Germinal center (tissue), 1 donor: Measurements from ENCODE around the gene TMEM63B.
"Not testable (repeated sequence)": the region's sequence is repeated elsewhere in the genome, so short reads cannot be mapped to it uniquely, and the experiment has no call there.

Experiments used
- DNase-seq: peaks from one replicate; pipeline ENCODE4 v3.0.0; 2012; ENCODE audit warnings: mixed read lengths, low spot score

Gene TMEM63B

DNA sequence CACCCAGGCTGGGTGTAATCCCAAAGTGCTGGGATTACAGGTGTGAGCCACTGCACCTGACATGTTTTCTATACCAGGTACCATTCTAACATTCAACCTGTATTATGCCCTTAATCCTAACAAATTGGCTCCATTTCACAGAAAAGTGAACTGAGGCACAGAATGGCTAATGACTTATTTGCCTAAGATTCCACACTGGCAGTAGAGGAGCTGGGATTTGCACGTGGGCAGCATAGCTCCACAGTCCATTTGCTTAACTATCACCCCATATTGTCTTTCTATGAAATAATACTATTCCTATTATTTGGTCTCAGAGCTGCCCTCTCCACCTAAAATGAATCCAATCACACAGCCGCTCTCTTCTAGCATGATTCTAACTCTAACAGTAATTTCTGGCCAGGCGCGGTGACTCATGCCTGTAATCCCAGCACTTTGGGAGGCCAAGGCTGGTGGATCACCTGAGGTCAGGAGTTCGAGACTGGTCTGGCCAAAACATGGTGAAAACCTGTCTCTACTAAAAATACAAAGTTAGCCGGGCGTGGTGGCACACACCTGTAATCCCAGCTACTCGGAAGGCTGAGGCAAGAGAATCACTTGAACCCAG, 66.1 kb downstream of the TMEM63B start:
- DNase-seq = no peak

DNA sequence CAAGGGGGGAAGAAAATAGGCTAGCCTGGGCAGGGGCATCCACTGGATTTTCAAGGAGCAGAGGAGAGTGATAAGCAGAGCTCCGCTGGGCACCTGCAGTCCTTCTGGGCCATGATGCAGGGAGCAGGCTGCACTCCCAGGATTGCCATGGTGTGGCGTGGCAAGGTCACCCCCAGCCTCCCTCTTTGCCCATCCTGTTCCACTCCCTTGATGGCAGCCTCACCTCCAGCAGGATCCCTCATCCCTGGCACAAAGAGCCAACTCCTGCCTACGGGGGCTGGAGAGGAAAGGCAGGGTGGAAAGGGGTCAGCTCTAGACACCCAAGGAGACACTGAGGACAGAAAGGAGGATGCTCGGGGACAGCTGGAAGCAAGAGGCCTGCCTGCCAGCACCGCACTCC, 67.0 kb downstream of the TMEM63B start:
- no peak for DNase-seq

DNA sequence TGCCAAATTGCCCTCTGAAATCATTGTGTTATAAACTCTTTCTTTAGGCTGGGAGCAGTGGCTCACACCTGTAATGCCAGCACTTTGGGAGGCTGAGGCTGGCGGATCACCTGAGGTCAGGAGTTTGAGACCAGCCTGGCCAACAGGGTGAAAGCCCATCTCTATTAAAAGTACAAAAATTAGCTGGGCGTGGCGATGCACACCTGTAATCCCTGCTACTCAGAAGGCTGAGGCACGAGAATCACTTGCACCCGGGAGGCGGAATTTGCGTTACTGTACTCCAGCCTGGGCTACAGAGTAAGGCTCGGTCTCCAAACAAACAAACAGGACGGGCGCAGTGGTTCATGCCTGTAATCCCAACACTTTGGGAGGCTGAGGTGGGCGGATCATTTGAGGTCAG, 69.0 kb downstream of the TMEM63B start:
- DNase-seq = not testable (repeated sequence)

DNA sequence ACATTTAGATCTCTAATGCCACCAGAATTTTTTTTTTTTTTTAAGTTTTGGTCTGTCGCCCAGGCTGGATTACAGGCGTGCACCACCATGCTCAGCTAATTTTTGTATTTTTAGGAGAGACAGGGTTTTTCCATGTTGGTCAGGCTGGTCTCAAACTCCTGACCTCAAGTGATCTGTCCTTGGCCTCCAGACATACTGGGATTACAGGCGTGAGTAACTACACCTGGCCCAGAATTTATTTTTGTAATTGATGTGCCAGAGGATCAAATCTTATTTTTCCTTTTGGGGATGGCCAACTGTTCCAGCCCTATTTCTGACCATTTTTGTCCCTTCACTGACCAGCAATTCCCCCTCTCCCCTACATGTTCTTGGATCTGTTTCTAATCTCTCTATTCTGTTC, 71.3 kb downstream of the TMEM63B start:
- DNase-seq = no peak

DNA sequence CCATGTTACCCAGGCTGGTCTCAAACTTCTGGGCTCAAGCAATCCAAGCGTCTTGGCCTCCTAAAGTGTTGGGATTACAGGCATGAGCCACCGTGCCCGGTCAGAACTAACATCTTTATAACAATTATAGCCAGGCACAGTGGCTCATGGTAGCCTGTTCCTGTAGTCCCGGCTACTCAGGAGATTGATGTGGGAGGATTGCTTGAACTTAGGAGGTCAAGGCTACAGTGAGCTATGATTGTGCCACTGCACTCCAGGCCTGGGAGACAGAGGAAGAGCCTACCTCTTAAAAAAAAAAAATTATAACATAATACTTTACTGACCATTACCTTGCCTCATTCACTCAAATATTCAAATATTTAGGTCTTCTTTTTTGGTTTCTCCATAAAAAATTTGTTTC, 72.5 kb downstream of the TMEM63B start:
- DNase-seq = no peak

DNA sequence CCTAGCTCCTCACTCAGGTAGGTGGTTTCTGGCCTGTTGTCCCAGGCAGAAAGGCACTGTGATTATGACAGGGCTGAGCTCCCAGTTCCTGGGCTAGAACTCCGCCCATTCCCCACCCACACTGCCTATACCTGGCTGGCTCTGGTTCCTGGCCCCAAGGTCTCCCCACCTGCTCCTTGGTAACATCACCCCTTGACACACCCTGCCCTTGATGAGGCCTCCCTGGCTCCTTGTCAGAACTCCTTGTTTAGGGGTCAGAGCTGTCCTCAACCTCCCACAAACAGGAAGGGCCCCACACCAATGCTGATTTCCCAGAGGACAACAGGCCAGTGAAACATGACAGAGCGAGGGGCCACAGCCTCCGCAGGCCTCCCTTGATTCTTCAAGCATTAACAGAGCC, 73.8 kb downstream of the TMEM63B start:
- DNase-seq = no peak

DNA sequence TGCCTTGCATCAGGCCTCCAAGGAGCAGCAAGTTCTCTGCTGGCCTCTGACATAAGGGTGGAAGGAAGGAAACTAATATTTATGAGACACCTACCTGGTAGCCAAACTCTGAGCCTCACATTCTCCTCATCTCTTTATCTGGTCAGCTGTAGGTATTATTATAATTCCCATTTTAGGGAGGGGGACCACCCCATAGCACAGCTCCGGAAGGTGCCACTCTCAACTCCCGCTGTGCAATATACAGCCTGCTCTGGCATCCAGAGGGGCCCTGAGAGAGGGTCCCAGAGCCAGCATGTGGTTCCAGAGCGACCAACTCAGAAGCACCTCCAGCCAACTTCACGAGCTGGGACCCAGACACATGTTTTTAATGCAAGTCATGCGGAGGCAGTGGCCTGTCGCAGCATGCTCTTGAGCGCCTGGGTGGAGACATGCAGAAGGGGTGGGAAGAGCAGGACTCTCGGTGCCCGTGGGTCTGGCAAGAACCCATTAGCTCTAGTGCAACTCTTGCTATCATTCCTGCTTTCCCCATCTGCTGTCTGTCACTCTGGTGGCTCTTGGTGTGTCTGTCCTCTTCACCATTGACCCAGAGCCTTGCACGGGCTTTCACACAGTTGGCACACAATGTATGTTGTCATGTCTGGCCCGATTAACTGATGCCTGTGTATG, 74.4 kb downstream of the TMEM63B start:
- DNase-seq = no peak

GRCh38 chr6:44202332-44202971, 75.1 kb downstream of the TMEM63B start:
- no peak for DNase-seq

GRCh38 chr6:44202972-44203750, 75.8 kb downstream of the TMEM63B start:
- DNase-seq = no peak

- DNase-seq = no peak
Measured at GRCh38 chr6:44203955-44204354, 76.6 kb downstream of the TMEM63B start.
